Karpas-422 (cell line): ENCODE data around the gene CENPX. TPM values are rescaled to one million over a fixed set of nuclear protein-coding genes. Genes with fewer than 3 reads are reported as not detected.
"Not testable (repeated sequence)": the region's sequence is repeated elsewhere in the genome, so short reads cannot be mapped to it uniquely, and the experiment has no call there.

Experiments used
- DNase-seq: peaks from one replicate; pipeline ENCODE4 v3.0.0-alpha.2; 2015
- H2AFZ ChIP-seq: fragments of 200-600 bp; sonication (generic); 2 replicates; pipeline ENCODE4 v1.6.1; 2014; ENCODE audit warnings: antibody characterized with exemption, low read length, mixed read lengths
- H3K27ac ChIP-seq: fragments of 200-600 bp; sonication (generic); 2 replicates; pipeline ENCODE4 v1.5.1; 2014; ENCODE audit warnings: mild to moderate bottlenecking, low read length, moderate library complexity
- H3K27me3 ChIP-seq: fragments of 200-600 bp; sonication (generic); 2 replicates; pipeline ENCODE4 v1.6.1; 2014; ENCODE audit warnings: low read length, mixed read lengths
- H3K36me3 ChIP-seq: fragments of 200-600 bp; sonication (generic); 2 replicates; pipeline ENCODE4 v1.6.1; 2014; ENCODE audit warnings: low read length, mixed read lengths; ENCODE audit not compliant: insufficient read depth
- H3K4me1 ChIP-seq: fragments of 200-600 bp; sonication (generic); 2 replicates; pipeline ENCODE4 v1.6.1; 2014; ENCODE audit warnings: mild to moderate bottlenecking, low read length, mixed read lengths
- H3K4me2 ChIP-seq: fragments of 200-600 bp; sonication (generic); 2 replicates; pipeline ENCODE4 v1.6.1; 2014; ENCODE audit warnings: low read length, low read depth, mild to moderate bottlenecking; ENCODE audit not compliant: poor library complexity, severe bottlenecking
- H3K4me3 ChIP-seq: fragments of 200-600 bp; sonication (generic); 2 replicates; pipeline ENCODE4 v1.5.1; 2014; ENCODE audit warnings: mild to moderate bottlenecking, antibody characterized with exemption, low read length, mixed read lengths
- H3K79me2 ChIP-seq: fragments of 200-600 bp; sonication (generic); 2 replicates; pipeline ENCODE4 v1.6.1; 2014; ENCODE audit warnings: mild to moderate bottlenecking, low read length, mixed read lengths
- H3K9ac ChIP-seq: fragments of 200-600 bp; sonication (generic); 2 replicates; pipeline ENCODE4 v1.6.0; 2014; ENCODE audit warnings: low read length
- H3K9me2 ChIP-seq: fragments of 200-600 bp; sonication (generic), shearing (Covaris generic); replicated peaks from 2 replicates; pipeline ENCODE4 v1.6.0; 2014; ENCODE audit warnings: mild to moderate bottlenecking, low read length, moderate library complexity; ENCODE audit not compliant: insufficient read depth
- H3K9me3 ChIP-seq: fragments of 300-700, 200-600 bp; sonication (generic); 2 replicates; pipeline ENCODE4 v1.6.1; 2014; ENCODE audit warnings: low read length, mixed read lengths
- H4K20me1 ChIP-seq: fragments of 200-600 bp; sonication (generic); 2 replicates; pipeline ENCODE4 v1.6.1; 2014; ENCODE audit warnings: mild to moderate bottlenecking, antibody characterized with exemption, low read length, low read depth; ENCODE audit not compliant: insufficient read depth
- total RNA-seq: library from RNA; depleted of rRNA; stranded (reverse); fragments of >200 nt; shearing (Covaris generic); gene quantifications from 2 replicates; pipeline ENCODE4 v1.2.3, GENCODE V29; 2014; ENCODE audit warnings: low replicate concordance

CENPX gene
- total RNA-seq, 1 experiment from 2014 or later = 51.4 TPM

GRCh38 chr17:82047379-82047778 is 24.7 kb upstream of the CENPX start:
- Histone ChIP-seq H3K4me3 (no peak overlapping the region), H3K27ac (no peak overlapping the region), H3K79me2 (peaks cover 4% of the 10 kb centered on the region), H3K9me2 (no peaks in the 10 kb centered on the region), H3K27me3 (no peaks in the 10 kb centered on the region), H3K4me1 (peaks cover 19% of the 10 kb centered on the region), H2AFZ (no peak overlapping the region), H3K36me3 (no peaks in the 10 kb centered on the region), H4K20me1 (peaks cover 3% of the 10 kb centered on the region; the same call in 1 of the 2 replicates), H3K4me2 (no peak overlapping the region), H3K9ac (no peak overlapping the region), H3K9me3 (no peaks in the 10 kb centered on the region)
- DNase-seq = no peak

- H2AFZ ChIP-seq = no peak overlapping the region
- peaks cover 19% of the 10 kb centered on the region for H3K4me1 ChIP-seq
- H3K9ac ChIP-seq = no peak overlapping the region
Observed at GRCh38 chr17:82046903-82047302, 24.2 kb upstream of the CENPX start.

GRCh38 chr17:82045936-82046484 is 23.3 kb upstream of the CENPX start:
- no peak overlapping the region for H3K9ac ChIP-seq

More at GRCh38 chr17:82046903-82047302, 24.2 kb upstream of the CENPX start:
- H4K20me1 ChIP-seq = no peaks in the 10 kb centered on the region
- H3K27me3 ChIP-seq = no peaks in the 10 kb centered on the region
- H3K9me2 ChIP-seq = no peaks in the 10 kb centered on the region
- DNase-seq = no peak
- no peak overlapping the region for H3K4me3 ChIP-seq
- H3K36me3 ChIP-seq = no peaks in the 10 kb centered on the region
- H3K27ac ChIP-seq = no peak overlapping the region
- no peak overlapping the region for H3K4me2 ChIP-seq
- H3K79me2 ChIP-seq = no peaks in the 10 kb centered on the region
- no peaks in the 10 kb centered on the region for H3K9me3 ChIP-seq

GRCh38 chr17:82043507-82043906 is 20.8 kb upstream of the CENPX start:
- no peak overlapping the region for H3K4me3 ChIP-seq
- no peaks in the 10 kb centered on the region for H4K20me1 ChIP-seq
- H3K9me2 ChIP-seq = no peaks in the 10 kb centered on the region
- no peaks in the 10 kb centered on the region for H3K9me3 ChIP-seq
- no peak overlapping the region for H2AFZ ChIP-seq
- H3K9ac ChIP-seq = no peak overlapping the region
- H3K27ac ChIP-seq = no peak overlapping the region
- H3K36me3 ChIP-seq = no peaks in the 10 kb centered on the region
- DNase-seq = no peak
- no peaks in the 10 kb centered on the region for H3K27me3 ChIP-seq
- no peaks in the 10 kb centered on the region for H3K79me2 ChIP-seq
- H3K4me1 ChIP-seq = no peaks in the 10 kb centered on the region
- no peak overlapping the region for H3K4me2 ChIP-seq

More at GRCh38 chr17:82045936-82046484, 23.3 kb upstream of the CENPX start:
- no peaks in the 10 kb centered on the region for H4K20me1 ChIP-seq
- H3K79me2 ChIP-seq = no peaks in the 10 kb centered on the region
- no peak overlapping the region for H3K4me3 ChIP-seq
- H3K27me3 ChIP-seq = no peaks in the 10 kb centered on the region
- H3K4me2 ChIP-seq = no peak overlapping the region
- no peaks in the 10 kb centered on the region for H3K9me3 ChIP-seq
- H3K4me1 ChIP-seq = peaks cover 17% of the 10 kb centered on the region
- H2AFZ ChIP-seq = no peak overlapping the region
- no peaks in the 10 kb centered on the region for H3K36me3 ChIP-seq
- no peaks in the 10 kb centered on the region for H3K9me2 ChIP-seq
- no peak overlapping the region for H3K27ac ChIP-seq
- no peak for DNase-seq

- Histone ChIP-seq H3K4me1 (peaks cover 4% of the 10 kb centered on the region), H2AFZ (no peak overlapping the region), H3K36me3 (no peaks in the 10 kb centered on the region), H3K27me3 (no peaks in the 10 kb centered on the region), H3K4me2 (no peak overlapping the region), H3K27ac (no peak overlapping the region), H3K9ac (no peak overlapping the region), H3K4me3 (no peak overlapping the region), H3K9me2 (no peaks in the 10 kb centered on the region), H4K20me1 (no peaks in the 10 kb centered on the region), H3K79me2 (no peaks in the 10 kb centered on the region), H3K9me3 (no peaks in the 10 kb centered on the region)
- no peak for DNase-seq
Observed at GRCh38 chr17:82042649-82043048, 20.0 kb upstream of the CENPX start.

- H2AFZ ChIP-seq = no peak overlapping the region
- H3K9me3 ChIP-seq = no peaks in the 10 kb centered on the region
- peaks cover 8% of the 10 kb centered on the region for H3K79me2 ChIP-seq
- no peak overlapping the region for H3K9ac ChIP-seq
- H3K4me1 ChIP-seq = peaks cover 10% of the 10 kb centered on the region
- no peak for DNase-seq
- H3K27me3 ChIP-seq = no peaks in the 10 kb centered on the region
- H3K27ac ChIP-seq = no peak overlapping the region
- no peaks in the 10 kb centered on the region for H3K36me3 ChIP-seq
- no peak overlapping the region for H3K4me3 ChIP-seq
- H3K4me2 ChIP-seq = no peak overlapping the region
- H3K9me2 ChIP-seq = no peaks in the 10 kb centered on the region
- 0 out of 2 replicates have a peak, but pooled peaks cover 3% of the 10 kb centered on the region for H4K20me1 ChIP-seq
Observed at GRCh38 chr17:82041144-82041814, 18.6 kb upstream of the CENPX start.

- peaks cover 11% of the 10 kb centered on the region for H3K79me2 ChIP-seq
Observed at GRCh38 chr17:82039695-82040299, 17.1 kb upstream of the CENPX start.

GRCh38 chr17:82038796-82039409 is 16.2 kb upstream of the CENPX start:
- H3K9me2 ChIP-seq, H3K9ac ChIP-seq, H3K9me3 ChIP-seq, H3K36me3 ChIP-seq, H3K27ac ChIP-seq, H3K27me3 ChIP-seq, DNase-seq, H2AFZ ChIP-seq, H3K4me2 ChIP-seq, H4K20me1 ChIP-seq, H3K4me3 ChIP-seq: not testable (repeated sequence)
- Histone ChIP-seq H3K4me1 (peaks cover 17% of the 10 kb centered on the region), H3K79me2 (peaks cover 11% of the 10 kb centered on the region)

More at GRCh38 chr17:82039695-82040299, 17.1 kb upstream of the CENPX start:
- Histone ChIP-seq H2AFZ (no peak overlapping the region), H3K27me3 (no peaks in the 10 kb centered on the region), H3K9me2 (no peaks in the 10 kb centered on the region), H3K9ac (no peak overlapping the region), H3K27ac (no peak overlapping the region), H4K20me1 (0 out of 2 replicates have a peak, but pooled peaks cover 6% of the 10 kb centered on the region), H3K9me3 (no peaks in the 10 kb centered on the region), H3K36me3 (no peaks in the 10 kb centered on the region), H3K4me3 (no peak overlapping the region), H3K4me2 (no peak overlapping the region), H3K4me1 (peaks cover 17% of the 10 kb centered on the region)
- DNase-seq = no peak
